ENCODE measurements around the gene PIGM. TPM values are rescaled to one million over a fixed set of nuclear protein-coding genes. Genes with fewer than 3 reads are reported as not detected.

Gene PIGM
- total and polyA plus RNA-seq, 2 experiments from 2014 or later, result 5.0 TPM

- Histone ChIP-seq H3K9me2 (ENCODE audit: insufficient read depth) (0 out of 2 replicates have a peak, but pooled peaks cover 5% of the 10 kb centered on the region), H4K20me1 (replicated peaks; ENCODE audit: insufficient read depth) (no peaks in the 10 kb centered on the region), H3K4me1 (ENCODE audit: insufficient read depth) (no peaks in the 10 kb centered on the region), H3K27ac (ENCODE audit: low read depth) (no peak overlapping the region), H3K4me3 (no peak overlapping the region), H3K79me2 (replicated peaks; ENCODE audit: insufficient read depth) (no peaks in the 10 kb centered on the region), H2AFZ (no peak overlapping the region), H3K27me3 (ENCODE audit: insufficient read depth) (peaks cover 3% of the 10 kb centered on the region; the same call in 1 of the 2 replicates), H3F3A (replicated peaks; ENCODE audit: low read depth) (no peaks in the 10 kb centered on the region), H3K36me3 (ENCODE audit: insufficient read depth) (no peaks in the 10 kb centered on the region), H3K4me2 (no peak overlapping the region)
- Mint-ChIP-seq H3K9me3 (no peaks in the 10 kb centered on the region), H3K27ac (no peak overlapping the region), H3K4me1 (peaks cover 3% of the 10 kb centered on the region), H3K27me3 (ENCODE audit: insufficient read depth, low read depth, poor library complexity) (peaks cover 5% of the 10 kb centered on the region), H3K36me3 (ENCODE audit: low read depth) (no peaks in the 10 kb centered on the region), H3K4me3 (no peak overlapping the region)
- no peak for ATAC-seq
- no peak for DNase-seq (ENCODE audit: low spot score)
- no peak for TF ChIP-seq CREB1 (CRISPR knock-in tag; IDR thresholded peaks at IDR 0.05; ENCODE audit: low read depth)
- TF ChIP-seq CTCF (conservative IDR thresholded peaks at IDR 0.05; ENCODE audit: low read depth in 2 of 2), result no peak
- no peak for TF ChIP-seq EZH2 (IDR thresholded peaks at IDR 0.05; ENCODE audit: low read depth, unreplicated experiment)
- TF ChIP-seq JUNB (IDR thresholded peaks at IDR 0.05; ENCODE audit: unreplicated experiment), result no peak
- TF ChIP-seq REST (IDR thresholded peaks at IDR 0.05; ENCODE audit: unreplicated experiment), result no peak
- TF ChIP-seq ETS1 (IDR thresholded peaks at IDR 0.05), result no peak
- no peak for TF ChIP-seq EZH2phosphoT487 (IDR thresholded peaks at IDR 0.05; ENCODE audit: unreplicated experiment)
- TF ChIP-seq POLR2AphosphoS5 (IDR thresholded peaks at IDR 0.05; ENCODE audit: low read depth), result no peak
- TF ChIP-seq NANOG (IDR thresholded peaks at IDR 0.05; ENCODE audit: borderline replicate concordance), result no peak
- no peak for TF ChIP-seq ZNF331 (CRISPR knock-in tag; IDR thresholded peaks at IDR 0.05; ENCODE audit: low read depth)
- TF ChIP-seq STAT1 (IDR thresholded peaks at IDR 0.05; ENCODE audit: unreplicated experiment), result no peak
- TF ChIP-seq ZNF462 (CRISPR knock-in tag; IDR thresholded peaks at IDR 0.05), result no peak
- TF ChIP-seq ZNF114 (CRISPR knock-in tag; IDR thresholded peaks at IDR 0.05), result no peak
These were observed 51.0 kb downstream of the PIGM start for GRCh38 chr1:159980786-159981185.

Measured in GM23338 (cell line).